GM18858 (cell line): ENCODE measurements around the gene TMEM263.
A peak's percentile ranks its signal among the peaks of the same experiment; 100 is the strongest.
"Not testable (repeated sequence)": the region's sequence is repeated elsewhere in the genome, so short reads cannot be mapped to it uniquely, and the experiment has no call there.

Experiments
- ATAC-seq: cut with Tn5 transposase; IDR thresholded peaks from one replicate; pipeline ENCODE4 v1.9.1; 2021; ENCODE audit not compliant: unreplicated experiment

The TMEM263 gene

GRCh38 chr12:106985479-106985878 is 29.8 kb downstream of the TMEM263 start:
- no peak for ATAC-seq

GRCh38 chr12:106986135-106986534 is 30.4 kb downstream of the TMEM263 start:
- ATAC-seq, result no peak

- peak; percentile 76 for ATAC-seq
Observed at GRCh38 chr12:106986625-106987389, 31.1 kb downstream of the TMEM263 start, which contains the start of gene MTERF2. Gene MTERF2 (minus strand): TSS chr12:106987146. CDS start chr12:106978714, 8,432 bp downstream.

- no peak for ATAC-seq
Observed at GRCh38 chr12:106987846-106988245, 32.1 kb downstream of the TMEM263 start.

GRCh38 chr12:106994579-106995220 is 39.0 kb downstream of the TMEM263 start:
- no peak for ATAC-seq

- not testable (repeated sequence) for ATAC-seq
Observed at GRCh38 chr12:106996102-106996501, 40.4 kb downstream of the TMEM263 start.

DNA sequence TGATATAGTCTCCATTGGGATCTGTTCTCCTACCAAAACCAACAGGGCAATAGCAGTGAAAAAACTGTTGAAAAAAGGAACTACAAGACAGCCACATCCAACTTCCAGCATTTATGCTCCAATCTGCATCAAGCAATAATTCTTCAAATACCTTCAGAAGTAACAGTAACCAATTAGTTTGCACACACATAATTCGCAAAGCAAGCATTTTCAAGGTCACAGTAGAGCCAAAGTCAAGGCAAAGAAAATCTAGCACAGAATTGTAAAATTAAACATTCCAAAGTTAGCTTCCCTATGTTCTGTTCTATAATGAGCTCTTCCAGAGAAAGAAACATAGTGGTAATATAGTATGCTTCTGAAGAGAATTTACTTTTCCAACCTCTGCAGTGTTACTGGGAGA is 42.2 kb downstream of the TMEM263 start:
- ATAC-seq, result no peak

- no peak for ATAC-seq
Observed at GRCh38 chr12:106999446-106999845, 43.7 kb downstream of the TMEM263 start.

- not testable (repeated sequence) for ATAC-seq
Observed at GRCh38 chr12:107002665-107003064, 47.0 kb downstream of the TMEM263 start.

- ATAC-seq, result no peak
Observed at GRCh38 chr12:107007411-107007810, 51.7 kb downstream of the TMEM263 start.

GRCh38 chr12:107011519-107011918 is 55.8 kb downstream of the TMEM263 start:
- ATAC-seq, result no peak

- no peak for ATAC-seq
Observed at GRCh38 chr12:107012736-107013425, 57.2 kb downstream of the TMEM263 start.

GRCh38 chr12:107014055-107014454 is 58.3 kb downstream of the TMEM263 start:
- ATAC-seq, result no peak

DNA sequence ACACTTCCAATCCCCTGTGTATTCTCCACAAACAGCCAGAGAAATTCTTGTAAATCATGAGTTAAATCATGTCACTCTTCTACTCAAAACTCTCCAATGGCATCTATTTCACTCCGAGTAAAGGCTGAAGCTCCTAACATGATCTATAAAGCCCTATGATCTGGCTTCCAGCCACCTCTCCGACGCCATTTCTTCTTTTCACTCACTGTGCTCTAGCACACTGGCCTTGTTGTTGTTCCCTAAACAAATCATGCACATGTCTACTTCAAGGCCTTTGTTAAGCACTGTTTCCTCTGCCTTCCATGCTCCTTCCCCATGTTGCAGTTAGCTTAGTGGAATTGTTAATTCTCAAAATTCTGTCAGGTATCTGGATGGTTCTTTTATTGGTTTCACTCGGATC is 61.3 kb downstream of the TMEM263 start:
- ATAC-seq, result no peak

DNA sequence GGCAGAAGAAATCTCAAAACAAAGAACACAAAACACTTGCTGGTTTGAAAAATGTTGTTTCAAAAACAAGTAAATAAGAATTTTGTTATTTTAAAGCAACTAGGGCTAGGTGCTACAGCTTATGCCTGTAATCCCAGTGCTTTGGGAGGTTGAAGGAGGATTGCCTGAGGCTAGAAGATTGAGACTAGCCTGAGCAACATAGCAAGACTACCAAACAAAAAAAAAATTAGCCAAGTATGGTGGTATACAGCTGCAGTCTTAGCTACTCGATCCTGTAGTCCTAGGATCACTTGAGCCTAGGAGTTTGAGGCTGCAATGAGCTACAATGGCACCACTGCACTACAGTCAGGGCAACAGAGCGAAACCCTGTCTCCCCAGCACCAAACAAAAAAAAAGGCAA is 63.8 kb downstream of the TMEM263 start:
- no peak for ATAC-seq
